ENCODE results near the gene RHBDD3.

RHBDD3 gene

GRCh38 chr22:29308148-29308790, 40.5 kb upstream of the RHBDD3 start:
- CTCF ChIA-PET = no interaction called here

GRCh38 chr22:29307596-29308147, 39.9 kb upstream of the RHBDD3 start:
- peaks cover 8% of the 10 kb centered on the region; the same call in 1 of the 2 replicates for H3K4me1 ChIP-seq (ENCODE audit: control insufficient read depth, insufficient read depth, low read length)
- POLR2A ChIA-PET = no interaction called here
- no peaks in the 10 kb centered on the region for H3K9me3 ChIP-seq (ENCODE audit: control insufficient read depth, insufficient read depth, low read depth, low read length)

More at GRCh38 chr22:29308148-29308790, 40.5 kb upstream of the RHBDD3 start:
- peaks cover 8% of the 10 kb centered on the region; the same call in 1 of the 2 replicates for H3K4me1 ChIP-seq (ENCODE audit: control insufficient read depth, insufficient read depth, low read length)
- H3K4me3 ChIP-seq (ENCODE audit: low read depth, low read length) = no peak overlapping the region
- TF ChIP-seq HIC1 (tag by site-specific recombination; IDR thresholded peaks at IDR 0.05) = peak; percentile 90
- no peak for TF ChIP-seq ZNF221 (tag by site-specific recombination; IDR thresholded peaks at IDR 0.05; ENCODE audit: borderline replicate concordance)
- H3K27ac ChIP-seq (ENCODE audit: extremely low read depth, low read depth, low read length) = no peak overlapping the region
- POLR2A ChIA-PET = no interaction called here
- H3K36me3 ChIP-seq (ENCODE audit: control insufficient read depth in 2 of 2, insufficient read depth in 1 of 2, low read length in 2 of 2) = no peaks in the 10 kb centered on the region
- H3K9me3 ChIP-seq (ENCODE audit: control insufficient read depth, insufficient read depth, low read depth, low read length) = no peaks in the 10 kb centered on the region

GRCh38 chr22:29306835-29307595, 39.2 kb upstream of the RHBDD3 start:
- peak overlapping the region; percentile 94 for H3K27ac ChIP-seq (ENCODE audit: extremely low read depth, low read depth, low read length)
- H3K36me3 ChIP-seq (ENCODE audit: control insufficient read depth in 2 of 2, insufficient read depth in 1 of 2, low read length in 2 of 2) = peaks cover 0 to under 1% of the 10 kb centered on the region in 2 experiments; a peak in 1 of 3 replicates
- CTCF ChIA-PET = interaction anchor here (1.0 to 1.9 kb wide), 5 partner anchors 12 to 93 kb away, joined by 3 to 15 read pairs (median 5); no protein-coding TSS in a partner anchor
- H3K4me1 ChIP-seq (ENCODE audit: control insufficient read depth, insufficient read depth, low read length) = peaks cover 8% of the 10 kb centered on the region; the same call in 1 of the 2 replicates
- POLR2A ChIA-PET = interaction anchor here (1.0 to 1.9 kb wide), 7 partner anchors 8 to 57 kb away, joined by 3 to 6 read pairs (median 3); partner anchors contain the start of gene RASL10A
- H3K9me3 ChIP-seq (ENCODE audit: control insufficient read depth, insufficient read depth, low read depth, low read length) = no peaks in the 10 kb centered on the region
- H3K4me3 ChIP-seq (ENCODE audit: low read depth, low read length) = peak overlapping the region; percentile 50
- TF ChIP-seq ZNF211 (tag by site-specific recombination; IDR thresholded peaks at IDR 0.05; ENCODE audit: low read depth) (no peak), KLF8 (tag by site-specific recombination; IDR thresholded peaks at IDR 0.05) (peak; percentile 49; the same call in 1 of the 2 replicates), ZNF280D (tag by site-specific recombination; IDR thresholded peaks at IDR 0.05) (no peak), KLF10 (tag by site-specific recombination; IDR thresholded peaks at IDR 0.05) (peak; percentile 50; the same call in 1 of the 2 replicates), INSM2 (tag by site-specific recombination; IDR thresholded peaks at IDR 0.05) (no peak), ZEB2 (tag by site-specific recombination; IDR thresholded peaks at IDR 0.05) (no peak; the same call in 1 of the 2 replicates), ZBTB44 (tag by site-specific recombination; IDR thresholded peaks at IDR 0.05) (0 out of 2 replicates have a peak, but pooled peaks have one; percentile 28), ZBTB7A (tag by site-specific recombination; IDR thresholded peaks at IDR 0.05; ENCODE audit: low read depth) (no peak), ZNF174 (tag by site-specific recombination; IDR thresholded peaks at IDR 0.05) (no peak), ZNF777 (tag by site-specific recombination; IDR thresholded peaks at IDR 0.05; ENCODE audit: borderline replicate concordance) (no peak), ZFHX2 (tag by site-specific recombination; conservative IDR thresholded peaks at IDR 0.05) (no peak), ZNF37A (tag by site-specific recombination; IDR thresholded peaks at IDR 0.05) (no peak), ZBTB10 (tag by site-specific recombination; IDR thresholded peaks at IDR 0.05) (no peak)

More at GRCh38 chr22:29307596-29308147, 39.9 kb upstream of the RHBDD3 start:
- Histone ChIP-seq H3K27ac (ENCODE audit: extremely low read depth, low read depth, low read length) (peak overlapping the region; percentile 94; the same call in 1 of the 2 replicates), H3K36me3 (ENCODE audit: control insufficient read depth in 2 of 2, insufficient read depth in 1 of 2, low read length in 2 of 2) (no peaks in the 10 kb centered on the region), H3K4me3 (ENCODE audit: low read depth, low read length) (no peak overlapping the region)
- CTCF ChIA-PET = no interaction called here
- TF ChIP-seq ZBTB17 (tag by site-specific recombination; IDR thresholded peaks at IDR 0.05) = no peak
- TF ChIP-seq ZNF341 (tag by site-specific recombination; IDR thresholded peaks at IDR 0.05; ENCODE audit: low read depth) = 0 out of 2 replicates have a peak, but pooled peaks have one; percentile 11

Data from HEK293 (cell line).